ENCODE measurements around the gene AGO1.
"Not testable (repeated sequence)": the region's sequence is repeated elsewhere in the genome, so short reads cannot be mapped to it uniquely, and the experiment has no call there.

Gene AGO1

GRCh38 chr1:35882945-35883634 lies at the start of gene AGO1:
AGO1 (plus strand) TSS chr1:35883209; CDS start chr1:35883422, 213 bp downstream.
- DNase-seq: peak; percentile 93

GRCh38 chr1:35833395-35833794 lies 49.6 kb upstream of the AGO1 start:
- no peak for DNase-seq

GRCh38 chr1:35834218-35834617 lies 48.8 kb upstream of the AGO1 start:
- no peak for DNase-seq

- DNase-seq: no peak
Observed at GRCh38 chr1:35835398-35835797, 47.6 kb upstream of the AGO1 start.

- DNase-seq: no peak
Observed at GRCh38 chr1:35836734-35837133, 46.3 kb upstream of the AGO1 start.

GRCh38 chr1:35838693-35839245 lies 44.2 kb upstream of the AGO1 start:
- no peak for DNase-seq

- DNase-seq: no peak
Observed at GRCh38 chr1:35844826-35845225, 38.2 kb upstream of the AGO1 start.

- peak; percentile 54 for DNase-seq
Observed at GRCh38 chr1:35845766-35846165, 37.2 kb upstream of the AGO1 start.

- no peak for DNase-seq
Observed at GRCh38 chr1:35847935-35848565, 35.0 kb upstream of the AGO1 start.

- DNase-seq: no peak
Observed at GRCh38 chr1:35850051-35850450, 33.0 kb upstream of the AGO1 start.

GRCh38 chr1:35850716-35851115 lies 32.3 kb upstream of the AGO1 start:
- DNase-seq: no peak

GRCh38 chr1:35851132-35851869 lies 31.7 kb upstream of the AGO1 start:
- DNase-seq: no peak

- no peak for DNase-seq
Observed at GRCh38 chr1:35852241-35852640, 30.8 kb upstream of the AGO1 start.

GRCh38 chr1:35854989-35855700 lies 27.9 kb upstream of the AGO1 start:
- DNase-seq: no peak

GRCh38 chr1:35856964-35857363 lies 26.0 kb upstream of the AGO1 start:
- no peak for DNase-seq

GRCh38 chr1:35857830-35858229 lies 25.2 kb upstream of the AGO1 start:
- peak; percentile 55 for DNase-seq

- no peak for DNase-seq
Observed at GRCh38 chr1:35860696-35861095, 22.3 kb upstream of the AGO1 start.

- DNase-seq: no peak
Observed at GRCh38 chr1:35863136-35863535, 19.9 kb upstream of the AGO1 start.

- DNase-seq: no peak
Observed at GRCh38 chr1:35863881-35864625, 19.0 kb upstream of the AGO1 start.

GRCh38 chr1:35864813-35865212 lies 18.2 kb upstream of the AGO1 start:
- no peak for DNase-seq

GRCh38 chr1:35866991-35867390 lies 16.0 kb upstream of the AGO1 start:
- DNase-seq: no peak

GRCh38 chr1:35869245-35869950 lies 13.6 kb upstream of the AGO1 start:
- DNase-seq: not testable (repeated sequence)
